ENCODE measurements around the gene PCCB. TPM values are rescaled to one million over a fixed set of nuclear protein-coding genes. Genes with fewer than 3 reads are reported as not detected.
A peak's percentile ranks its signal among the peaks of the same experiment; 100 is the strongest.
"Not testable (repeated sequence)": the region's sequence is repeated elsewhere in the genome, so short reads cannot be mapped to it uniquely, and the experiment has no call there.

PCCB gene
- total RNA-seq, 1 donor from 2014 or later = 47.5 TPM

DNA sequence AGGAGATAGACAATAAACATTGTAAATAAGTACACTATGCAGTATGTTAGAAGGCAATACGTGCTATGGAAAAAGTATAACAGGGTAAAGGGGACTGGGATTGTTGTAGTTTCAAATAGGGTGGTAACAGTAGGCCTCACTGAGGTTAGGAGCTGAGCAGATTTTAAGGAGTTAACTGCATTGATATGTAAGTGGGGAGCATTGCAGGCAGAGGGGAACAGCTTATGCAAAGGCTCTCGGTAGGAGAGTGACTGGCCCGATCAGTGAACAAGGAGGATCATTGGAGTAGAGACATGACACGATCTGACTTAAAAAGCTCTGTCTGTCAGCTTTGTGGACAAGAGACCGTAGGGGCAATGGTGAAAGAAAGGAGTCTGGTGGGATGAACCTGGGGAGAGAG is 46.8 kb downstream of the PCCB start:
- Mint-ChIP-seq H3K27me3 (ENCODE audit: low read depth) (no peaks in the 10 kb centered on the region), H3K27ac (no peak overlapping the region), H3K9me3 (no peaks in the 10 kb centered on the region), H3K4me3 (ENCODE audit: low read depth) (no peak overlapping the region), H3K36me3 (ENCODE audit: low read depth) (peaks cover 38% of the 10 kb centered on the region), H3K4me1 (ENCODE audit: low read depth) (no peaks in the 10 kb centered on the region)
- no peak for DNase-seq (ENCODE audit: low spot score)
- intact Hi-C loops (cut with micrococcal nuclease) = no loop called here

DNA sequence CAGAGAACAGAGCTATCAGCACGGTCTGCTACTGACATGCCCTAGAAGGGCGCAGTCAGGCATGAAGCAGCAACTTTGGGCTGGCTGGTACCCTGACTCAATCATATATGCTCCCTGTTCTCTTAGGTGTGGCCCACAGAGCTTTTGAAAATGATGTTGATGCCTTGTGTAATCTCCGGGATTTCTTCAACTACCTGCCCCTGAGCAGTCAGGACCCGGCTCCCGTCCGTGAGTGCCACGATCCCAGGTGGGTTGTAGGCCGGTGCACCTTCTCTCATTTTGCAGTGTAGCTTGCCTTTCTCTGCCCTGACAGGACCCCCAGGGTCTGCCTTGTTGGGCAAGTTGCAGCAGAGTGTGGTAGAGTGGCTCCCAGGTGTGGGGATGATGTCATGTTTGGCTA is 47.7 kb downstream of the PCCB start:
- Mint-ChIP-seq H3K9me3 (no peaks in the 10 kb centered on the region), H3K4me3 (ENCODE audit: low read depth) (no peak overlapping the region), H3K27me3 (ENCODE audit: low read depth) (no peaks in the 10 kb centered on the region), H3K27ac (no peak overlapping the region), H3K4me1 (ENCODE audit: low read depth) (no peaks in the 10 kb centered on the region), H3K36me3 (ENCODE audit: low read depth) (peaks cover 38% of the 10 kb centered on the region)
- intact Hi-C loops (cut with micrococcal nuclease) = no loop called here
- DNase-seq (ENCODE audit: low spot score) = no peak

DNA sequence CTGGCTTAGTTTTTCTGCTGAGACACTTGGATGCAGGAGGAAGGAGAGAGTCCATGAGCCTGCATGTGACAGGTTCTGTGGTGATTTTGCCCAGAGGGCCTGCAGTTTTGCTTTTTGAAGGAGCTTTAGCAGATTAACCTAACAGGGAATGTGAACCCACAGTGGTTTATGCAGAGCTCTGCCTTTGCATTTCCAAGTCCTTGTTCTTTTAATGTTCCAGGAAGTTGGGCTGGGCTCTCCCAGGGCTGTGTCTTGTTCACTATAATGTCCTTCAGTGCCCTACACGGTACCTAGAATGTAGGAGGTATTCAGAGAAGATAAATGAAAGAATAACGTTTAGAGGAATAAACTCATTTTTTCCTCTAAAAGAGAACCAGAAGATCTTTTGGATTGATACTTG is 50.3 kb downstream of the PCCB start:
- H3K9me3 Mint-ChIP-seq = no peaks in the 10 kb centered on the region
- H3K27ac Mint-ChIP-seq = no peak overlapping the region
- peaks cover 28% of the 10 kb centered on the region for H3K36me3 Mint-ChIP-seq (ENCODE audit: low read depth)
- no peaks in the 10 kb centered on the region for H3K27me3 Mint-ChIP-seq (ENCODE audit: low read depth)
- no peaks in the 10 kb centered on the region for H3K4me1 Mint-ChIP-seq (ENCODE audit: low read depth)
- DNase-seq (ENCODE audit: low spot score) = no peak
- intact Hi-C loops (cut with micrococcal nuclease) = no loop called here
- H3K4me3 Mint-ChIP-seq (ENCODE audit: low read depth) = no peak overlapping the region

DNA sequence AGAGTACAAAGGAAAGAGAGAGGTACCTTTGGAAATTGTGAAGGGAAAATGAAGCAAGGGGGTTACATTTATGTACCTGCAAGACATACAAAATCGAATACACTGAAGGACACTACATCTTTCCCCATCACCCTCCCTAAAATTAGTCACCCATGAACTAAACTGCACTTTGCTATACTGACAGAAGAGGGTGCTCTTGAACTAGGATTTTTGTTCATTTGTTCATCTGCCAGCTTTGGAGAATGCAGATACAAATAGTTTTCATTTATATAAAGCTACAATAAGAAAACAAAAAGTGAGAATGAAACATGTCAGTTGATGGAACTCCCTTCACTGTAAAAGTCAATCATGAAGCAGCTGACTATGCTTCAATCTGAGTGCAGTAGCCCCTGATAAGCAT is 55.7 kb downstream of the PCCB start:
- intact Hi-C loops (cut with micrococcal nuclease) = loop anchor here (2.0 to 5.0 kb wide), 2 partner anchors 447 to 706 kb away; partner anchors contain the start of gene STAG1

DNA sequence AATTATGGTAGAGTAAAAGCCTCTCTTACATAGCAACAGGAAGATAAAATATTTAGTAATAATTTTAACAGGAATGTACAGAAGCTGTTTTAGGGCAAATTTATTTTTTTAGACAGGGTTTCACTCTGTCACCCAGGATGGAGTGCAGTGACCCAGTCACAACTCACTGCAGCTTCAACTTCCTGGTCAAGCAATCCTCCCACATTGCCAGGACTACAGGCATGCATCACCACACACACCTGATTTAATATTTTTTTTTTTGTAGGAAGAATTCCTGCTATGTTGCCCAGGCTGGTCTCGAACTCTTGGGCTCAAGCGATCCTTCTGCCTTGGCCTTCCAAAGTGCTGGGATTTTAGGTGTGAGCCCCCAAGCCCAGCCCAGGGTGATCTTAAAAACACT is 61.1 kb downstream of the PCCB start:
- intact Hi-C loops (cut with micrococcal nuclease) = no loop called here
- H3K4me1 Mint-ChIP-seq (ENCODE audit: low read depth) = no peaks in the 10 kb centered on the region
- H3K9me3 Mint-ChIP-seq = no peaks in the 10 kb centered on the region
- DNase-seq (ENCODE audit: low spot score) = no peak
- H3K36me3 Mint-ChIP-seq (ENCODE audit: low read depth) = peaks cover 18% of the 10 kb centered on the region
- H3K4me3 Mint-ChIP-seq (ENCODE audit: low read depth) = no peak overlapping the region
- H3K27me3 Mint-ChIP-seq (ENCODE audit: low read depth) = no peaks in the 10 kb centered on the region
- no peak overlapping the region for H3K27ac Mint-ChIP-seq

More for the DNA sequence above, 55.7 kb downstream of the PCCB start:
- peaks cover 3% of the 10 kb centered on the region for H3K9me3 Mint-ChIP-seq
- peaks cover 12% of the 10 kb centered on the region for H3K36me3 Mint-ChIP-seq (ENCODE audit: low read depth)
- no peaks in the 10 kb centered on the region for H3K27me3 Mint-ChIP-seq (ENCODE audit: low read depth)
- no peak overlapping the region for H3K4me3 Mint-ChIP-seq (ENCODE audit: low read depth)
- H3K27ac Mint-ChIP-seq = no peak overlapping the region
- no peak for DNase-seq (ENCODE audit: low spot score)
- H3K4me1 Mint-ChIP-seq (ENCODE audit: low read depth) = peaks cover 3% of the 10 kb centered on the region

DNA sequence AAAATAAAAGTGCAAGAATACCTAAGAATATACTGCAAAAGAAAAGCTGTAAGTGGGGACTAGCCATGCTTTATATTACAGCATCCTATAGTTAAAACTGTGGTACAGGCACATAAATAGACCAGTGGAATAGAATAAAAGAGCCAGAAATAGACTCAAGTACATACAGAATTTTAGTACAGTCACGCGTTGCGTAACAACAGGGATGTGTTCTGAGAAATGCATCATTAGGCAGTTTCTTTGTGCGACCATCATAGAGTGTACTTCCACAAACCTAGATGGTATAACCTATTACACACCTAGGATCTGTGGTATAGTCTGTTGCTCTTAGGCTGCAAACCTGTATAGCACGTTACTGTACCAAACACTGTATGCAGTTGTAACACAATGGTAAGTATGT is 61.8 kb downstream of the PCCB start:
- Mint-ChIP-seq H3K36me3 (ENCODE audit: low read depth) (peaks cover 22% of the 10 kb centered on the region), H3K27ac (no peak overlapping the region), H3K4me1 (ENCODE audit: low read depth) (no peaks in the 10 kb centered on the region), H3K9me3 (no peaks in the 10 kb centered on the region), H3K27me3 (ENCODE audit: low read depth) (no peaks in the 10 kb centered on the region), H3K4me3 (ENCODE audit: low read depth) (no peak overlapping the region)
- intact Hi-C loops (cut with micrococcal nuclease) = no loop called here
- no peak for DNase-seq (ENCODE audit: low spot score)

DNA sequence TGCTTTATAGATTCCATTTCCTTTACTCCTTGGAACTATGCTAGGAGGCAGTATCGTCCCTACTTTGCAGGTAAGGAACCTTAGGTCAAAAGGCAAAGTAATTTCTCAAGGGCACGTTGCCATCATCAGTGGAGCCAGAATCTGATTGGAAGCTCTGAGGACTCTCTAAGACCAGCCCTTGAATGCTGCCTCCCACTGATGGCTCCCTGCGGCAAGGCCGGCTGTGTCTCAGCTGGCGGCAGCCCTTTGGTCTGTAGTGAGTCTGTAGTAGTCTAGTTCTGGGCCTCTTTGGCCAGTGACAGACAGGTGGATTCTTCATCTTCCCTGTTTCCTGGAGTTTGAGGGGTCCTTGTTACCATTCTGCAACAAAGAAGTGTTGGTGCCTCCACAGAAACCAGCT is 76.2 kb downstream of the PCCB start:
- intact Hi-C loops (cut with micrococcal nuclease) = no loop called here
- Mint-ChIP-seq H3K4me3 (ENCODE audit: low read depth) (no peak overlapping the region), H3K4me1 (ENCODE audit: low read depth) (peaks cover 4% of the 10 kb centered on the region), H3K36me3 (ENCODE audit: low read depth) (peaks cover 64% of the 10 kb centered on the region), H3K27ac (no peak overlapping the region), H3K27me3 (ENCODE audit: low read depth) (no peaks in the 10 kb centered on the region), H3K9me3 (peaks cover 32% of the 10 kb centered on the region)
- no peak for DNase-seq (ENCODE audit: low spot score)

DNA sequence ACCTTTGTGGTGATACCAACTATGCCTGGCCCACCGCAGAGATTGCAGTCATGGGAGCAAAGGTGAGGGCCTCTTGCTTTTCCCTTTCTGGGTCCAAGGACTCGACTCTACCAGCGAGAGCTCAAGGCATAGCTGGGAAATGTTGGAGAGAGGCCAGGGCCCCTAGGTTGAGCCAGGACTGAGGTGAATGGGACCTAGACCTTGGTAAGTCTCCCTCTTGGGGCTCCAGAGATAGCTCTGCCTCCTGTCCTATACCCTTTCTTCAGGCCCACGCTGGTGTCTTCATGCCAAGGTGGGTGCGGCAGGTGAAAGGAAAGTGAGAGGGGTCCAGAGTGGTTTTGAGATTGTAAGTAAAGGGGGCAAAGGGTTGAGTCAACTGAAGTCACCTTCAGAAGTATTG is 77.5 kb downstream of the PCCB start:
- H3K4me3 Mint-ChIP-seq (ENCODE audit: low read depth) = no peak overlapping the region
- H3K27ac Mint-ChIP-seq = no peak overlapping the region
- peaks cover 9% of the 10 kb centered on the region for H3K4me1 Mint-ChIP-seq (ENCODE audit: low read depth)
- peaks cover 55% of the 10 kb centered on the region for H3K36me3 Mint-ChIP-seq (ENCODE audit: low read depth)
- DNase-seq (ENCODE audit: low spot score) = no peak
- peaks cover 18% of the 10 kb centered on the region for H3K9me3 Mint-ChIP-seq
- intact Hi-C loops (cut with micrococcal nuclease) = no loop called here
- no peaks in the 10 kb centered on the region for H3K27me3 Mint-ChIP-seq (ENCODE audit: low read depth)

DNA sequence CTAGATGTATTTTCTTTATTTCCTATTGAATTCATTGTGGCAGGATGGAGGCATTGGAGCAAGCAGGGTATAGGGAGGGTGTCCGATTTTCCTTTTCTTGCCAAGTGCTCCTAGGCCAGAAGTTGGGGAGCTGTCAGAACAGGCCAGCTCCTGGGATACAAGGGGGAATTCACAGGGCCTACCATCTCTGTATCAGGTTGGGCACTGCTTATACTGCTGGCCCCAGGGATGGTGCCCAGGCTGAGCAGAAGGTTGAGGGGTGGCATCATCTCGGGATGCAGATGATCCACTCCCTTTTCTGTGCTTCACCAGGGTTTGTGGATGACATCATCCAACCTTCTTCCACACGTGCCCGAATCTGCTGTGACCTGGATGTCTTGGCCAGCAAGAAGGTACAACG is 79.5 kb downstream of the PCCB start:
- Mint-ChIP-seq H3K27ac (no peak overlapping the region), H3K27me3 (ENCODE audit: low read depth) (no peaks in the 10 kb centered on the region), H3K36me3 (ENCODE audit: low read depth) (peaks cover 54% of the 10 kb centered on the region), H3K4me1 (ENCODE audit: low read depth) (peaks cover 13% of the 10 kb centered on the region), H3K4me3 (ENCODE audit: low read depth) (no peak overlapping the region), H3K9me3 (peaks cover under 1% of the 10 kb centered on the region)
- intact Hi-C loops (cut with micrococcal nuclease) = no loop called here
- no peak for DNase-seq (ENCODE audit: low spot score)

DNA sequence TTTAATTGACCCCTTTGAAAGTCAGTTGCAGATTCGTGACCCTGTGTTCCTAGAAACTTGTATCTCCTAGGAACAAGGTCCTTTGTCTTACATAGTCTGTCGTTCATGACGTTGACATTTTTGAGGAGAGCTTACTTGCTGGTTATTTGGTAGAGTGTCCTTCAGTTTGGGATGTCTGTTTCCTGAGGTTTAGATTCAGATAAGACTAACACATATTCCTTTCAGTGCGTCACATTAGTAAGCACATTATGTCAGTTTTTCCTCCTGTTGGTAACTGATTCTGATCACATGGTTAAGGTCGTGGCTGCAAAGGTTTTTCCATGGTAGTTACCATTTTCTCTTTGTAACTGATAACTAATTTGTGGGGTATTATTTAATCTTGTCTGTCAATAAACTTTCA is 80.8 kb downstream of the PCCB start:
- H3K27ac Mint-ChIP-seq = peak overlapping the region; percentile 28
- peaks cover 13% of the 10 kb centered on the region for H3K4me1 Mint-ChIP-seq (ENCODE audit: low read depth)
- peaks cover 55% of the 10 kb centered on the region for H3K36me3 Mint-ChIP-seq (ENCODE audit: low read depth)
- intact Hi-C loops (cut with micrococcal nuclease) = no loop called here
- no peak for DNase-seq (ENCODE audit: low spot score)
- no peak overlapping the region for H3K4me3 Mint-ChIP-seq (ENCODE audit: low read depth)
- H3K27me3 Mint-ChIP-seq (ENCODE audit: low read depth) = no peaks in the 10 kb centered on the region
- no peaks in the 10 kb centered on the region for H3K9me3 Mint-ChIP-seq

DNA sequence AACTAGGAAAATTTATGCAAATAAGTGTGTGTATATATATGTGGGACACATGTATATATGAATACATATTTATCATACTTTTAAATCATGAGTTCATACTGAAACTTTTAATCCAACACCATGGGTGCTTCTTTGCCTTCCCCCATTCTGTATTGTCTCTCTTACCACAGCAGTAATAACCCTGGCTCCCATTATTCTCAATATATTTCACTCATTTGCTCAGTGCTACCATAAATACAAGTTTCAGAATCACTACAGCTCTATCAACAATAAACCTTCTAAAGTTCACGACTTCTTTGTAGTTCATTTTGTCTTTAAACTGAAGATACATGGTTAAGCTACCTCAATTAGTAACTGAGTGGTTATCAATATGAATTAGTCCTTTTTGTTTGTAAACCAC is 82.2 kb downstream of the PCCB start:
- no peak for DNase-seq (ENCODE audit: low spot score)
- Mint-ChIP-seq H3K36me3 (ENCODE audit: low read depth) (peaks cover 52% of the 10 kb centered on the region), H3K27me3 (ENCODE audit: low read depth) (no peaks in the 10 kb centered on the region), H3K4me3 (ENCODE audit: low read depth) (no peak overlapping the region), H3K27ac (no peak overlapping the region), H3K4me1 (ENCODE audit: low read depth) (peaks cover 13% of the 10 kb centered on the region), H3K9me3 (no peaks in the 10 kb centered on the region)
- intact Hi-C loops (cut with micrococcal nuclease) = no loop called here

DNA sequence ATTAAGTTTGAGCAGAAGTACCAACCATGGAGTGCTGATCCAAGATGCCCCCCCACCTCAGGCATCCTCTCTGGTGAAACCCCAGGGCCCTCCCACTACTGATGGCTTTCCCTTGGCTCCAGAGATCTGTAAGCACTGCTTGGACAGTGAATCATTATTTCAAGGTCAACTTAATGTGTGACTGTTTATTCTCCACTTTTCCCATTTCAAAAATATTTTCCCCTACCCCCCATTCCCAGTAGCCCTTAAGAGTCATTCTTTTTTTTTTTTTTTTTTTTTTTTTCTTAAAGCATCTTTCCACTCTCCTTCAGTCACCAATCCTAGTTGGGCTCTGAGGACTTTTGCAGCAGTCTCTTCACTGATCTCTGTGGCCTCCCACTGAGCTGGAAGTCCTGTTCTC is 82.6 kb downstream of the PCCB start:
- Mint-ChIP-seq H3K27me3 (ENCODE audit: low read depth) (no peaks in the 10 kb centered on the region), H3K4me1 (ENCODE audit: low read depth) (peaks cover 13% of the 10 kb centered on the region), H3K9me3 (no peaks in the 10 kb centered on the region), H3K36me3 (ENCODE audit: low read depth) (peaks cover 52% of the 10 kb centered on the region), H3K4me3 (ENCODE audit: low read depth) (no peak overlapping the region), H3K27ac (no peak overlapping the region)
- DNase-seq (ENCODE audit: low spot score) = no peak
- intact Hi-C loops (cut with micrococcal nuclease) = no loop called here

DNA sequence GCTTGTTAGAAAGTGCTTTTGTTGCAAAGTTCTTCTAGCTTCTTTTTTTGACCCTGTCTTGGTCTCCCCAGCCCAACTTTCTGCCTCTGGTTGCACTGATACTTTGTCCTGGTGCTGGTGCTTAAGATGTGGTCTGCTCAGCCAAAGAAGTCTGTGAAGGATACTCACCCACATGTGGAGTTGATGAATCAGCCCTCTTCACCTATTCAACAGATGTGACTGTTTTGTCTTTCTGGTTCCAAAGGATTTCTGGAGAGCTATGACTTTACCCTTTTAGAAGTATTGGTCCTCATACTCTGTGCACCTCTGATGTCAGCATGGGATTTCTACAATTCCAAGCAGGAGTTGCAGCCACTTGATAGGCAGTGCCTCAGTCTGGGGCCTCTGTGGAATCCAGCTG is 84.1 kb downstream of the PCCB start:
- H3K27ac Mint-ChIP-seq = no peak overlapping the region
- peaks cover 13% of the 10 kb centered on the region for H3K4me1 Mint-ChIP-seq (ENCODE audit: low read depth)

DNA sequence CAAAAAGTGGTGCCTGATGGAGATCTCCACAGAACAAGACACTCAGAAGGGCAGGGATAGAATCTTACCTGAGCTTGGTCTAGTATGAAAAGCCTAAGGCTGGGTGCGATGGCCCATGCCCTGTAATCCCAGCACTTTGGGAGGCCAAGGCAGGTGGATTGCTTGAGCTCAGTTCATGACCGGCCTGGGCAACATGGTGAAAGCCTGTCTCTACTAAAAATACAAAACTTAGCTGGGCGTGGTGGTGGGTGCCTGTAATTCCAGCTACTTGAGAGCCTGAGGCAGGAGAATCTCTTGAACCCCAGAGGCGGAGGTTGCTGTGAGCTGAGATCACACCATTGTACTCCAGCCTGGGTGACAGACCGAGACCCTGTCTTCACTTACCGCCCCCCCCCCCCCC is 84.6 kb downstream of the PCCB start:
- H3K27ac Mint-ChIP-seq; H3K27me3 Mint-ChIP-seq (ENCODE audit: low read depth); intact Hi-C loops (cut with micrococcal nuclease); H3K4me3 Mint-ChIP-seq (ENCODE audit: low read depth); H3K9me3 Mint-ChIP-seq; DNase-seq (ENCODE audit: low spot score): not testable (repeated sequence)
- Mint-ChIP-seq H3K4me1 (ENCODE audit: low read depth) (peaks cover 13% of the 10 kb centered on the region), H3K36me3 (ENCODE audit: low read depth) (peaks cover 56% of the 10 kb centered on the region)

More for the DNA sequence above, 84.1 kb downstream of the PCCB start:
- no peaks in the 10 kb centered on the region for H3K9me3 Mint-ChIP-seq
- H3K4me3 Mint-ChIP-seq (ENCODE audit: low read depth) = no peak overlapping the region
- H3K27me3 Mint-ChIP-seq (ENCODE audit: low read depth) = no peaks in the 10 kb centered on the region
- peaks cover 55% of the 10 kb centered on the region for H3K36me3 Mint-ChIP-seq (ENCODE audit: low read depth)
- intact Hi-C loops (cut with micrococcal nuclease) = no loop called here
- DNase-seq (ENCODE audit: low spot score) = no peak
